ENCODE results near the gene ASTN2.

DNA sequence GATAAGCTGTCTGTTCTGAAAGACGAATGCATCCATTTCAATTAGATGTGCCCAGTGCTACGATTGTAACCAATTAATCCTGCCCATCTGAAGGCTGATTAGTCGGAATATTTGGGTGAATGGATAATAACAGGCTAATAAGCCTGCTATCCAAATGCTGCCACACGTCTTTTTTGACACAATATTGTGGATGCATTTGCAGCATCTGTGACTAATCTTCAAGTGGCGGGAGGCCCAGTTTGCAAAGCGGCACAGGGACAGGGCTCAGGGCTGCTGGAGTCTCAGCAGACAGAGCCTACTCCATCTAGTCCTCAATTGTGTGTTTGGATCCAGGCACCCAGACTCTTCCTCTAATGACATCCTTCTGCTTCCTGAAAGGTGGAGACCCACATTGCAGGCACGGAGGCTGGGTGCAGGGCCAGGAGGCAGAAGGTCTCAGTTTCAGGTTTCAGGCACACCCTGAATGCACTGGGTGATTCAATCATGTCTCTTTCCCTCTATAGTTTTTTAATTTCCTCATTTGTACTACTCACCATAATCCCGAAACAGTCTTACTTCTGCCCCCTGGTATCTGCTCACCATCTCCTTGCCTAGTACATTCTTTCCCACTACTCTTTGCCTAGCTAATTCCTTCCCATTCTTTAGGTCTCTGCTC is 169.6 kb downstream of the ASTN2 start:
- TF ChIP-seq POLR2AphosphoS5 (IDR thresholded peaks at IDR 0.05; ENCODE audit: low read depth, low read length) (no peak), SIN3A (IDR thresholded peaks at IDR 0.05; ENCODE audit: borderline replicate concordance, insufficient read depth, low read length) (no peak), TAF1 (IDR thresholded peaks at IDR 0.05; ENCODE audit: borderline replicate concordance, insufficient read depth, low read length) (no peak)

All from PFSK-1 (cell line).